ENCODE data around the gene SLC43A2. TPM values are rescaled to one million over a fixed set of nuclear protein-coding genes. Genes with fewer than 3 reads are reported as not detected.
A peak's percentile ranks its signal among the peaks of the same experiment; 100 is the strongest.

The SLC43A2 gene
- total RNA-seq, 2 donors from 2014 or later: 21.1 to 21.9 TPM

GRCh38 chr17:1601571-1601970, 27.1 kb downstream of the SLC43A2 start:
- Histone ChIP-seq H3K4me1 (ENCODE audit: control insufficient read depth in 1 of 2, low read depth in 2 of 2) (no peaks in the 10 kb centered on the region), H3K4me3 (no peak overlapping the region), H3K36me3 (no peaks in the 10 kb centered on the region), H3K9me3 (no peaks in the 10 kb centered on the region), H3K27ac (no peak overlapping the region), H3K27me3 (replicated peaks; ENCODE audit: insufficient read depth) (no peaks in the 10 kb centered on the region)
- no peak for TF ChIP-seq CTCF (IDR thresholded peaks at IDR 0.05)
- DNase-seq (ENCODE audit: low spot score): no peak
- no peak for ATAC-seq (ENCODE audit: insufficient number of reproducible peaks, low FRiP score, low read depth)

GRCh38 chr17:1598399-1599095, 30.1 kb downstream of the SLC43A2 start:
- Histone ChIP-seq H3K27ac (no peak overlapping the region), H3K36me3 (no peaks in the 10 kb centered on the region), H3K27me3 (replicated peaks; ENCODE audit: insufficient read depth) (no peaks in the 10 kb centered on the region), H3K4me1 (ENCODE audit: control insufficient read depth in 1 of 2, low read depth in 2 of 2) (peaks cover 1 to 6% of the 10 kb centered on the region in 2 donors), H3K4me3 (no peak overlapping the region), H3K9me3 (no peaks in the 10 kb centered on the region)
- no peak for TF ChIP-seq CTCF (IDR thresholded peaks at IDR 0.05)
- DNase-seq (ENCODE audit: low spot score): no peak
- ATAC-seq (ENCODE audit: insufficient number of reproducible peaks, low FRiP score, low read depth): no peak

- Histone ChIP-seq H3K36me3 (no peaks in the 10 kb centered on the region), H3K4me1 (ENCODE audit: control insufficient read depth in 1 of 2, low read depth in 2 of 2) (peaks cover 8 to 12% of the 10 kb centered on the region in 2 donors), H3K27ac (no peak overlapping the region), H3K27me3 (replicated peaks; ENCODE audit: insufficient read depth) (no peaks in the 10 kb centered on the region), H3K9me3 (no peaks in the 10 kb centered on the region), H3K4me3 (no peak overlapping the region)
- no peak for ATAC-seq (ENCODE audit: insufficient number of reproducible peaks, low FRiP score, low read depth)
- TF ChIP-seq CTCF (IDR thresholded peaks at IDR 0.05): no peak
- DNase-seq (ENCODE audit: low spot score): no peak
Observed at GRCh38 chr17:1597861-1598342, 30.7 kb downstream of the SLC43A2 start.

- Histone ChIP-seq H3K4me1 (ENCODE audit: control insufficient read depth in 1 of 2, low read depth in 2 of 2) (peaks cover 32 to 52% of the 10 kb centered on the region in 2 donors), H3K9me3 (no peaks in the 10 kb centered on the region), H3K36me3 (no peaks in the 10 kb centered on the region), H3K27me3 (replicated peaks; ENCODE audit: insufficient read depth) (no peaks in the 10 kb centered on the region), H3K4me3 (no peak overlapping the region), H3K27ac (peak overlapping the region; percentile 30 to 59)
- DNase-seq (ENCODE audit: low spot score) (no peak), ATAC-seq (ENCODE audit: insufficient number of reproducible peaks, low FRiP score, low read depth) (no peak)
- no peak for TF ChIP-seq CTCF (IDR thresholded peaks at IDR 0.05)
Observed at GRCh38 chr17:1593630-1593931, 35.1 kb downstream of the SLC43A2 start.

GRCh38 chr17:1592751-1593629, 35.6 kb downstream of the SLC43A2 start:
- H3K4me3 ChIP-seq: no peak overlapping the region
- H3K9me3 ChIP-seq: no peaks in the 10 kb centered on the region
- peaks cover 32 to 52% of the 10 kb centered on the region in 2 donors for H3K4me1 ChIP-seq (ENCODE audit: control insufficient read depth in 1 of 2, low read depth in 2 of 2)
- DNase-seq (ENCODE audit: low spot score) (no peak), ATAC-seq (ENCODE audit: insufficient number of reproducible peaks, low FRiP score, low read depth) (no peak)
- no peak for TF ChIP-seq CTCF (IDR thresholded peaks at IDR 0.05)
- H3K36me3 ChIP-seq: no peaks in the 10 kb centered on the region
- no peaks in the 10 kb centered on the region for H3K27me3 ChIP-seq (replicated peaks; ENCODE audit: insufficient read depth)
- peak overlapping the region; percentile 30 to 59 for H3K27ac ChIP-seq
